Stimulated activated CD8-positive, alpha-beta memory T cell treated with anti-CD3 and anti-CD28 coated beads, Interleukin-15, amount 100 ng/mL, for 48 hours (primary cell): ENCODE data around the gene BDP1.
"Not testable (repeated sequence)": the region's sequence is repeated elsewhere in the genome, so short reads cannot be mapped to it uniquely, and the experiment has no call there.

Experiments
- DNase-seq, 2 donors: peaks; one replicate each; pipeline ENCODE4 v3.0.0-alpha.2; 2020; ENCODE audit warnings: low read depth in 2 of 2

The BDP1 gene

DNA sequence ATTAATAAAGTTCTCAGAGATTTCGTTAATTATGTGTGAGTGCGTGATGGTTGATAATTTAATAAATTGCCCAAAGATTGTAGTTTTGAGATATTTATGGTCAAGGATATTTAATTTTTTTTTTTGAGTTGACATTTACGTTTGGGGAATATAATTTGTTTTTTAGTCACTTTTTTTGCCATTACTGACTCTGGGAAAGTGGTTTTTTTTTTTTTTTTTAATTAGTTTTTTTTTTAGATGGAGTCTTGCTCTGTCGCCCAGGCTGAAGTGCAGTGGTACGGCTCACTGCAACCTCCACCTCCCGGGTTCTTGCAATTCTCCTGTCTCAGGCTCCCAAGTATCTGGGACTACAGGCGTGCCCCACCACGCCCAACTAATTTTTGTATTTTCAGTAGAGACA, 1.7 kb downstream of the BDP1 start:
- no peak for DNase-seq

DNA sequence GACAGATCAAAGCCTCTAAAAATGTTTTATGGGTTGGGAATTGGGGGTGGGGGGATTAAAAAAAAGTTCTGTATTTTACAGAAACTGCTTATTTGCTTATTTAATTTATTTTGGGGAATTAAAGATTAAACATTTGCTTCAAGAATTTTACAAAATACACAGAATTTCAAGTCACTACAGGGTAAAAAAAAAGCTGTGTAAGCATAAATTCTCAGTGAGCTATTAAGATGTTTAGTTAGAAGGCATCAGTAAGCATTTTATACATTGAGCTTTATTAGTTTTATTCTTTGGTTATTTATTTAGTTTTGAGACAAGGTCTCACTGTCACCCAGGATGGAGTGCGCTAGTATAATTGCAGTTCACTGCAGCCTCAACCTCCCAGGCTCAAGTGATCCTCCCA, 5.2 kb downstream of the BDP1 start:
- DNase-seq: no peak

DNA sequence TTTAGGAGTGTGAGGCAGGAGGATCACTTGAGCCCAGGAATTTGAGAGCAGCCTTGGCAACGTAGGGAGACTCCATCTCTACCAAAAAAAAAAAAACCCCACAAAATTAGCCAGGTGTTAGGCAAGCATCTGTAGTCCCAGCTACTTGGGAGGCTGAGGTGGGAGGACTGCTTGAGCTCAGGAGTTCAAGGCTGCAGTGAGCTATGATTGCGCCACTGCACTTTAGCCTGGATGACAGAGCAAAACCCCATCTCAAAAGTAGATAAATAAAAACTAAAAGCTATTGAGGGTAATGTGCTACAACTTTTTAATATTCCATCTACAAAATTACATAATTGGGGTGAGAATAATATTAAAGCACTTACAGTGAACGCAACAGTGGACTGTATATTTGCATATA, 5.9 kb downstream of the BDP1 start:
- DNase-seq: no peak

DNA sequence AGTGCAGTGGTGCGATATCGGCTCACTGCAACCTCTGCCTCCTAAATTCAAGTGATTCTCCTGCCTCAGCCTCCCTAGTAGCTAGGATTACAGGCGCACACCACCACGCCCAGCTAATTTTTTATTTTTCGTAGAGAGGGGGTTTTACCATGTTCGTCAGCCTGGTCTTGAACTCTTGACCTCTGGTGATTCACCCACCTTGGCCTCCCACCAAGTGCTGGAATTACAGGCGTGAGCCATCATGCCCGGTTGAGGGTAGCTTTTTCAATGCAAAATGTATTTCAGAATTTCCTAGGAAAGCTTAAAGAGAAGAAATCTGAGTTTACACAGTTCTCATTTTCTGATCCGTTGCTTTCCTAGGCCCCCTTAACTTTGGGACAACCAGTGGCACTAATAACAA, 15.7 kb downstream of the BDP1 start:
- DNase-seq: no peak

DNA sequence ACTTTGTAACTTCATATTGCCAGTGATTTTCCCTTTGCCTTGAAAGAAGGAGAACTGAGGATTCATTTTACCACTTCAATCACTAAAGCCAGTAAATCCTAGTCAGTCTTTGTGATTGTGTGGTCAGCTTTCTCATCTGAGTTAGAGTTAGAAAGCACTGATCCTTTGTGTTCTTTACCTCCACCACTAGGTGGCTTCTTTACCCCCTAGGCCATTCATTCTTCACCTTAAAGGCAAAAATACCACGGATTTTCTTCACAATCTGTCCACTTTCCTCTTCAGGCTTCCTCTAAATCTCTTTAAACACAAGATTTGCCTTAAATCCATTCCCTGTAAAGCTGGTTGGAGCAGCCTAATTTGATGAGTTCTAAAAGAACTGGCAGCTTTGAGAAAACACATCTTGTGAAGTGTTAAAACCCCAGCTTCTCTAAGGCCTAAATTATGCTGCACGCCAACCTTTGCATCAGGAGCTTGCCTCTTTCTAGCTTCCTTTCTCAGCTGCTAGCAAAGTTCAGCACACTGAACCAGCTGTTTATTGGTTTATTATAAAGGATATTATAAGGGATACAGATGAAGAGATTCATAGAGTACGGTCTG, 20.4 kb downstream of the BDP1 start:
- no peak for DNase-seq

DNA sequence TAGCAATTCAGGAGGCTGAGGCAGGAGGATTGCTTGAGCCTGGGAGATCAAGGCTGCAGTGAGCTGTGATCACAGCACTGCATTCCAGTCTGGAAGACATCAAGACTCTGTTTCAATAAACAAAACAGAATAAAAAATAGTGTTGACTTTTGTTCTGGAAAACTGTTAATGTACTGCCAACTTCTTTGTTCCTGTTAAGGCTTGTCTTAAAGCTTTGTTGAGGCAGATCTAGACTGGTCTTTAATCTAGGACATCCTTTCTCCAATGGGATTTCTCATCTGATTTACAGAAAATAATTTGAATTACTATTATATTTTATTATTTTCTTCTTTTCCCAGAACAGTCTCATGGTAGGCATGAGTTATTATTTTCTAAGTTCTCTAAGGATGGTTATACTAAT, 26.0 kb downstream of the BDP1 start:
- no peak for DNase-seq

DNA sequence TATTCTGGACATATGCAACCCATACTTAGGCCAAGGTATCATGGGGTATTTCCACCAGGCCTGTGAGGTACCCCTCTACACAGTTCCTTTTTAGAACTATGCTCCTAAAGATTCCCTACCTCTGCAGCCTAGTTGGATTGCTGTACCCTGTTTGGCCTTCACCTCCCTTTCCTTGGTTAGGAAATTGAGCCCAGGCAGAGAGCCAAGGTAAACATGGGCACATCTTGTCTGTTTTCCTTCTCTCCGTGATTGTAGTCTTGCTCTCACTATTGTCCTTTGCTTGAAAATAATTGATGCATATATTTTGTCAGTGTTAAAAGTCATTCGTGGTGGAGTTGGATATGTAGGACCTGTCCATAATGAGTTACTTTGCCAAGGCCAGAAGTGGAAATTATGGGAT, 26.7 kb downstream of the BDP1 start:
- no peak for DNase-seq

DNA sequence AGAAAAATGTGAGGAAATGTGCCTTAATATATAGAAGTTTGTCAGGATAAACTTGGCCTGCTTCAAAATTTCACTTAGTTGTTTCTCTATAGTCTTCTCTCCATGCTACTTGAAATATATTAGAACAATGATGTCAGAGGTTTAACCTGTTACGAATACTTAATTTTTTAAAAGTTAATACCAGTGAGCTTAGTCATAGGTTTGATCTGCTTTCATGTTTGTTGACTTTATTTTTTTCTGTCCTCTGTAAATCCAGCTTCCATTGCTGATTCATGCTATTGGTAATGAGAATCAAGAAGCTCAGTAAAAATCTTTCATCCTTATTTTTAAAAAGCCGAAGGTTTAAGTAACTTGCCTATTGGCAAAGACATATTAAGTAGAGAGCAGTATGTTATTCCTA, 27.9 kb downstream of the BDP1 start:
- no peak for DNase-seq

DNA sequence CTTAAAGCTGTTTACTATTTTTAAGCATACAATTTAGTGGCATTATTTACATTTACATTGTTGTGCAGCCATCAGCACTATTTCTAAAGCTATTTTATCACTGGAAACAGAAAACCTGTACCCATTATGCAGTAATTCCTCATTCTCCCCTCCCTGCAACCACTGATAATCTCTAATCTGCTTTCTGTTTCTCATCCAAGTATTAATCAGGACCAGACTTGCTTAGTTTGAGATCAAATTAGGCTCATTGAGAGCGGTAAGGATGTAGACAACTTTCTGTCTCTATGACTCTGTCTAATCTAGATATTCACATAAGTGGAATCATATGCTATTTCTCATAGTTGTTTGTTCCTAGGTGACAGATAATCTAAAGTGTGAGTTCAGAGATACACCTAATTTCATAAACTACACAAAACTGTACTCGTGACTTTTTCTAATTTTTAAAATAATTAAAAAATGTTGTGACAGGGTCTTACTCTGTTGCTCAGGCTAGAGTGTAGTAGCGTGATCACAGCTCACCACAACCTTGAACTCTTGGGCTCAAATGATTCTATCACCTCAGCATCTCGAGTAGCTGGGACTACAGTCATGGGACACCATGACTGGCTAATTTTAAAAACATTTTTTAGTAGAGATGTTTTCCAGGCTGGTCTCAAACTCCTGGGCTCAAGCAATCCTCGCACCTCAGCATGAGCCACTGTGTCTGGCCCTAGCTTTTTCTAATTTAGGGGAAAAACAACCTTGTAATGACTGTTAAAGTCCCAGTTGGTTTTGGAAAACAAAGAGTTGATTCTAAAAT, 37.6 kb downstream of the BDP1 start:
- no peak for DNase-seq

DNA sequence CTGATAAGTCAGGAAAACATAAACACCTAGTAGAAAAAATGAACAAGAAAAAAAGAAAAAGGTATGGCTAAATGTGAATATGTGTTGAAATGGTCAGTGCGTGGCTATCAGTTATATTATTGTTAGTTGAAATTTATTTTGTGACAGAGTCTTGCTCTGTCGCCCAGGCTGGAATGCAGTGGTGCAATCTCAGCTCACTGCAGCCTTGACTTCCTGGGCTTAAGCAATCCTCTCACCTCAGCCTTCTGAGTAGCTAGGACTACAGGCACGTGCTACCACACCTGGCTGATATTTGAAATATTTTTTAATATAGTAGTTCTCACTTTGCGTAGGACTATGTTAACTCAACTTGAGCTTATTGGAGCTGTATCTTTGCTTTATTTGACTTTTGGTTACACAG, 38.8 kb downstream of the BDP1 start:
- not testable (repeated sequence) for DNase-seq

DNA sequence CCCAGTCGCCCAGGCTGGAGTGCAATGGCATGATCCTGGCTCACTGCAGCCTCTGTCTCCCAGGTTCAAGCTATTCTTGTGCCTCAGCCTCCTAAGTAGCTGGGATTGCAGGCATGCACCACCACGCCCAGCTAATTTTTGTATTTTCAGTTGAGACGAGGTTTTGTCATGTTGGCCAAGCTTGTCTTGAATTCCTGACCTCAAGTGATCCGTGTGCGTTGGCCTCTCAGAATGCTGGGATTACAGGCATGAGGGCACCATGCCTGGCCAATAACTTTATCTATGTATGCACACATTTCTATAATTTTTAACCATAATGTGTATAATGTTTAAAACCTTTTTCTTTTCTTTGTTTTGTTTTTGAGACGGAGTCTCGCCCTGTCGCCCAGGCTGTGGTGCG, 43.3 kb downstream of the BDP1 start:
- not testable (repeated sequence) for DNase-seq

DNA sequence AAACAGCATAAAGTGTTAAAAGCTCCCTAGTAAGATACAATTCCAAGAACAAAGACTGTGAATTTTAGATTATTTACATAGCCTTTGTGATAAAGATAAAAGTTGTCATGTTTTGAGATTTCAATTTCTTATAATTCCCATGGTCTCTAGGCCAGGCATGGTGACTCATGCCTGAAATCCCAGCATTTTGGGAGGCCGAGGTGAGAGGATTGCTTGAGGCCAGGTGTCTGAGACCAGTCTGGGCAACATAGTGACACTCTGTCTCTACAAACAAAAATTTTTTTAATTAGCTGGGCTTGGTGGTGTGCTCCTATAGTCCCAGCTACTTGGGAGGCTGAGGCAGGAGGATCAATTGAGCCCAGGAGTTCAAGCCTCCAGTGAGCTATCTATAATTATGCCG, 48.1 kb downstream of the BDP1 start:
- no peak for DNase-seq

DNA sequence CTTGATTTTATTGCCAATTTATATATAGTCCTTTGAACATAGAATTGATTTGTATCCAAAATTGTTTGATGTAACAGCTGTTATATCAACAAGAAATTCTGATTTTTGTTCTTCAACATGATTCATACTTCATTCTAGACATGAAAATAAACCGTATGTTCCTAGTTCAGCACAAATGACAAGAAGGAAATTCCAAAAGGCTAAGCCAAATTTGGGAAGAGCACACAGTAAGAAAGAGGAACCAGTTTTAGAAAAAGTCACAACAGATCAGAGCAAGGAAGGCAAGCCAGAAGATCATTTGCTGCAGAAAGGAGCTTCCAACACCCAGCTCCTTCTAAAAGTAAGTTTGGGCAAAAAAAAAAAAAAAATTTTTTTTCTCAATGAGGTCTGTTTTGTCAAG, 66.7 kb downstream of the BDP1 start:
- DNase-seq: no peak

DNA sequence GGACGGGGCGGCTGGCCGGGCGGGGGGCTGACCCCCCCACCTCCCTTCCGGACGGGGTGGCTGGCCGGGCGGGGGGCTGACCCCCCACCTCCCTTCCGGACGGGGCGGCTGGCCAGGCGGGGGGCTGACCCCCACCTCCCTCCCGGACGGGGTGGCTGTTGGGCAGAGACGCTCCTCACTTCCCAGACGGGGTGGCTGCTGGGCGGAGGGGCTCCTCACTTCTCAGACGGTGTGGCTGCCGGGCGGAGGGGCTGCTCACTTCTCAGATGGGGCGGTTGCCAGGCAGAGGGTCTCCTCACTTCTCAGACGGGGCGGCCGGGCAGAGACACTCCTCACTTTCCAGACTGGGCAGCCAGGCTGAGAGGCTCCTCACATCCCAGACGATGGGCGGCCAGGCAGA, 70.2 kb downstream of the BDP1 start:
- DNase-seq: not testable (repeated sequence)

DNA sequence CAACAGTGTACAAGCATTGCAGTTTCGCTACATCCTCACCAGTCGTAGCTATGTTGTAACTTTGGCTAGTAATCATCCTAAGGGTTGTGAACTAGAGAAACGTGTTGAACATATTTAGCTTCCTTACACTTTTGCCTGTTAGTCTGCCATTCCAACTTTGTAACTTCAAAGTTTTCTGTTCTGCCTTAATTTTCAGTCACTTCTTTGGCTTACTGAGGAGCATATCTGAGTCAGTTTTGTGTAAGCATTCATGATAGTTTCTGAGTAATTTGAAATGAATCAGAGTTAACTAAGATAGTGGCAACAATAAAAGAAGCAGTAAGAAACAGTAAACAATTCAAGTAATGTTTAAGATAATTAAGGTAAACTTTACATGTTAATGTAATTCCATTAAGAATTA, 72.8 kb downstream of the BDP1 start:
- DNase-seq: no peak

DNA sequence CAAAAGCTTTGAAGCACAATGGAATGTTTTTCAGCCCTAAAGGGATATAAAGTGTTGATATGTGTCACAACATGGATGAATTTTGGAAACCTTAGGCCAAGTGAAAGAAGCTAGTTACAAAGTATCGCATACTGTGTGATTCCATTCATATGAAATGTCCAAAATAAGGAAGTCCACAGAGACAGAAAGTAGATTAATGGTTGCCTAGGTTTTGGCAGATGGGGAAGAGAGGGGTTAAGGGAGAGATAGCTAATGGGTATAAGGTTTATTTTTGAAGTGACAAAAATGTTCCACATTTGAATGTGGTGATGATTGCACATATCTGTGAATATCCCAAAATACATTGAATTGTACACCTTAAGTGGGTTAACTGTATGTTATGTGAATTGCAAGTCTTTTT, 74.2 kb downstream of the BDP1 start:
- no peak for DNase-seq

DNA sequence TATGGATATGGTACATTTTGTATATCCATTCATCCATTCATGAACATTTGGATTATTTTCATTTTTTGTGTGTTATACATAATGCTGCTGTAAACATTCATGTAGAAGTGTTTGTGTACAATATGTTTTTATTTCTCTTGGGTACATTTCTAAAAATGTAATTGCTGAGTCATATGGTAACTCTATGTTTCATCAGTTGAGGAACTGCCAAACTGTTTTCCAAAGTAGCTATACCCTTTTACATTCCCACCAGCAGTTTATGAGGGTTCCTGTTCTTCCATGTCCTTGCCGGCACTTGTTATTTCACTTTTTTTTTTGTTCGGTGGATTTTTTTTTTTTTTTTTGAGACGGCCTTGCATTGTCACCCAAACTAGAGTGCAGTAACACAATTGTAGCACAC, 77.7 kb downstream of the BDP1 start:
- no peak for DNase-seq

DNA sequence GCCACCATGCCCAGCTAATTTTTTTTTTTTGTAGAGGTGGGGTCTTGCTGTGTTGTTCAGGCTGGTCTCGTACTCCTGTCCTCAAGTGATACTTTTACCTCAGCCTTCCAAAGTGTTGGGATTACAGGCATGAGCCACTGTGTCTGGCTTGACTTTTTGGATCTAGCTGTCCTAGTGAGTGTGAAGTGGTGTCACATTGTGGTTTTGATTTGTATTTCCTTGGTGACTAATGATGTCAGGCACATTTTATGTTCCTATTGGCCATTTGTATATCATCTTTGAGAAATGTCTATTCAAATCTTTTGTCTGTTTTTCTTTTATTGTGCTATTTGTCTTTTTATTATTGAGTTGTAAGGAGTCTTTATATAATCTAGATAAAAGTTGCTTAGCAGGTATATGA, 78.2 kb downstream of the BDP1 start:
- no peak for DNase-seq

DNA sequence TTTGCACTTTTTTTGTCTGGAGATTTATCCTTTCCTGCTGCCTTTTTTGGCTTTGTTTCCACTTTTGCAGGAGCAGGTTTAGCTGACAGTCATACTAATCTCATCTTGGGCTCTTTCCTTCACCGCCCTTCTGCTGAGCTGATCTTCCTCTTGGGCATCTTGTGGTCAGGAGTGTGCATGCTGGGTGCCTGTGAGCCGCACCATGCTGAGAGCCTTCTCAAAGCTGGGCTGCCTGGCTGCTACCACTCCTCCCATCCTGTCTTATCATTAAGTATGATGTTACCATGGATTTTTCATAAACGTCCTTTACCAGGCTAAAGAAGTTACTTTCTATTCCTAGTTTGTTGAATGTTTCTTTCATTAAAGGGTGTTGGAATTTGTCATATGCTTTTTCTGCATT, 82.2 kb downstream of the BDP1 start:
- no peak for DNase-seq

DNA sequence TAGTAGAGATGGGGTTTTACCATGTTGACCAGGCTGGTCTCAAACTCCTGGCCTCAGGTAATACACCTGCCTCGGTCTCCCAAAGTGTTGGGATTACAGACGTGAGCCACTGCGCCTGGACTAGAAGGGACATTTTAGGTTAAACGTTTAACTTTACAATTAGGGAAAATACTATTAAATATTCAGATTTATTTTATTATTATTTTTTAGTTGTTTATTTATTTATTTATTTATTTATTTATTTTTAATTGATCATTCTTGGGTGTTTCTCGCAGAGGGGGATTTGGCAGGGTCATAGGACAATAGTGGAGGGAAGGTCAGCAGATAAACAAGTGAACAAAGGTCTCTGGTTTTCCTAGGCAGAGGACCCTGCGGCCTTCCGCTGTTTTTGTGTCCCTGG, 95.4 kb downstream of the BDP1 start:
- not testable (repeated sequence) for DNase-seq

DNA sequence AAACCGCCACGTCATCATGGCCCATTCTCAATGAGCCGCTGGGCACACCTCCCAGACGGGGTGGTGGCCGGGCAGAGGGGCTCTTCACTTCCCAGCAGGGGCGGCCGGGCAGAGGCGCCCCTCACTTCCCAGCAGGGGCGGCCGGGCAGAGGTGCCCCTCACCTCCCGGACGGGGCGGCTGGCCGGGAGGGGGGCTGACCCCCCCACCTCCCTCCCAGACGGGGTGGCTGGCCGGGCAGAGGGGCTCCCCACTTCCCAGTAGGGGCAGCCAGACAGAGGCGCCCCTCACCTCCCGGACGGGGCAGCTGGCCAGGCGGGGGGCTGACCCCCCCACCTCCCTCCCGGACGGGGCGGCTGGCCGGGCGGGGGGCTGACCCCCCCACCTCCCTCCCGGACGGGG, 96.1 kb downstream of the BDP1 start:
- DNase-seq: not testable (repeated sequence)

DNA sequence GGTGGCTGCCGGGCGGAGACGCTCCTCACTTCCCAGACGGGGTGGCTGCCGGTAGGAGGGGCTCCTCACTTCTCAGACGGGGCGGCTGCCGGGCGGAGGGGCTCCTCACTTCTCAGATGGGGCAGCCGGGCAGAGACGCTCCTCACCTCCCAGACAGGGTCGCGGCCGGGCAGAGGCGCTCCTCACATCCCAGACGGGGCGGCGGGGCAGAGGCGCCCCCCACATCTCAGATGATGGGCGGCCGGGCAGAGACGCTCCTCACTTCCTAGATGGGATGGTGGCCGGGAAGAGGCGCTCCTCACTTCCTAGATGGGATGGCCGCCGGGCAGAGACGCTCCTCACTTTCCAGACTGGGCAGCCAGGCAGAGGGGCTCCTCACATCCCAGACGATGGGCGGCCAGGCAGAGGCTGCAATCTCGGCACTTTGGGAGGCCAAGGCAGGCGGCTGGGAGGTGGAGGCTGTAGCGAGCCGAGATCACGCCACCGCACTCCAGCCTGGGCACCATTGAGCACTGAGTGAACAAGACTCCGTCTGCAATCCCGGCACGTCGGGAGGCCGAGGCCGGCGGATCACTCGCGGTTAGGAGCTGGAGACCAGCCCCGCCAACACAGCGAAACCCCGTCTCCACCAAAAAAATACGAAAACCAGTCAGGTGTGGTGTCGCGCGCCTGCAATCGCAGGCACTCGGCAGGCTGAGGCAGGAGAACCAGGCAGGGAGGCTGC, 96.7 kb downstream of the BDP1 start:
- not testable (repeated sequence) for DNase-seq

DNA sequence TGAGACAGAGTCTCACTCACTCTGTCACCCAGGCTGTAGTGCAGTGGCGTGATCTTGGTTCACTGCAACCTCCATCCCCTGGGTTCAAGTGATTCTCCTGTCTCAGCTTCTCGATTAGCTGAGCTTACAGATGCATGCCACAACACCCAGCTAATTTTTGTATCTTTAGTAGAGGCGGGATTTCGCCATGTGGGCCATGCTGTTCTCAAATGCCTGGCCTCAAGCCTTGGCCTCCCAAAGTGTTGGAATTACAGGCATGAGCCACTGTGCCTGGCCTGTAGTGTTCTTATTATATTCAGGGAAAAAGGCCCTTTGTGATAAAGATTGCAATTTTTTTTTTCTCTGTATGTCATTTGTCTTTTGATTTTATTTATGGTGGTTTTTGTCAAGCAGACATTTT, 107.7 kb downstream of the BDP1 start:
- DNase-seq: no peak
